Stomach (tissue), 4 donors: ENCODE results near the gene ADORA1.

ENCODE experiments used
- CTCF ChIP-seq, 7 experiments: fragments of 450-650 bp in 4 of 7; fragments of 200-600 bp in 3 of 7; sonication (generic) in 3 of 7; IDR thresholded peaks; one replicate each; pipeline ENCODE4 v1.5.1; 2016 to 2019; ENCODE audit warnings: antibody characterized with exemption in 7 of 7, control low read depth in 2 of 7, mild to moderate bottlenecking in 1 of 7
- POLR2A ChIP-seq, 4 donors: fragments of 450-650 bp; IDR thresholded peaks; one replicate each; pipeline ENCODE4 v1.6.1; 2016; ENCODE audit warnings: antibody characterized with exemption in 4 of 4, control low read depth in 2 of 4, mild to moderate bottlenecking in 1 of 4, moderate library complexity in 1 of 4
- POLR2AphosphoS5 ChIP-seq, 3 donors: sonication (generic); formaldehyde crosslinking; IDR thresholded peaks; one replicate each; pipeline ENCODE4 v1.6.1; 2016; ENCODE audit warnings: antibody characterized with exemption in 3 of 3

- TF ChIP-seq CTCF (IDR thresholded peaks at IDR 0.05) (no peak), POLR2A (IDR thresholded peaks at IDR 0.05) (no peak), POLR2AphosphoS5 (IDR thresholded peaks at IDR 0.05) (no peak)
Measured at GRCh38 chr1:203096566-203096965, 31.0 kb upstream of the ADORA1 start.
